GM23338 (cell line): Measurements from ENCODE around the gene FAM53B.

Experiments
- JUNB ChIP-seq: IDR thresholded peaks from one replicate; pipeline ENCODE4 v1.6.1; 2016; ENCODE audit warnings: antibody characterized with exemption; ENCODE audit not compliant: unreplicated experiment
- POLR2AphosphoS5 ChIP-seq: IDR thresholded peaks from 2 replicates; pipeline ENCODE4 v1.6.1; 2016; ENCODE audit warnings: antibody characterized with exemption, low read depth
- TF ChIP-seq, protein P1 (sequence below), 2 experiments: fragments of 200-600 bp in 1 of 2; sonication (generic) in 1 of 2; conservative IDR thresholded peaks; 2 replicates each; pipeline versions ENCODE4 v1.5.1 to v1.6.1; 2016 to 2017; ENCODE audit warnings: antibody characterized with exemption in 2 of 2, low read depth in 2 of 2, mild to moderate bottlenecking in 2 of 2, moderate library complexity in 1 of 2
- TF ChIP-seq, protein P2 (sequence below): IDR thresholded peaks from one replicate; pipeline ENCODE4 v1.6.1; 2018; ENCODE audit warnings: antibody characterized with exemption; ENCODE audit not compliant: unreplicated experiment

DNA sequence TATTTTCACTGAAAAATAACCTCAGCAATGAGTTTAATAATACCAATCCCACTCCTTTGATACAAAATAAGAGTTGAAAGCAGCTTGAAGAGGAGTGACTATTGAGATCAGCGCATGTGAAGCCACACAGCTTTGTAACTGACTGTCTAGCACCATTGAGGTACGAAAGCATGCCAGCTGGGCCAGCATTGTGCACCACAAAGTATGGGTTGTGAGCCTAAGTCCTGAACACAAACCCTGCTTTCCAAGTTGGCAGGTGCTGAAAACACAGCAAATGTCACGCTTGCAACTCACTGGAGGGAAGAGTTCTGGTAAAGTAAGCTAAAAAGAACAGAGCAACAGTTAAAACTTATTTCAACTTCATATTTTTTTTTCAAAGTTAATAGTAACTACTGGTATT, 4.0 kb upstream of the FAM53B start:
- TF ChIP-seq POLR2AphosphoS5 (no peak), JUNB (no peak)
- TF ChIP-seq, protein P1, sequence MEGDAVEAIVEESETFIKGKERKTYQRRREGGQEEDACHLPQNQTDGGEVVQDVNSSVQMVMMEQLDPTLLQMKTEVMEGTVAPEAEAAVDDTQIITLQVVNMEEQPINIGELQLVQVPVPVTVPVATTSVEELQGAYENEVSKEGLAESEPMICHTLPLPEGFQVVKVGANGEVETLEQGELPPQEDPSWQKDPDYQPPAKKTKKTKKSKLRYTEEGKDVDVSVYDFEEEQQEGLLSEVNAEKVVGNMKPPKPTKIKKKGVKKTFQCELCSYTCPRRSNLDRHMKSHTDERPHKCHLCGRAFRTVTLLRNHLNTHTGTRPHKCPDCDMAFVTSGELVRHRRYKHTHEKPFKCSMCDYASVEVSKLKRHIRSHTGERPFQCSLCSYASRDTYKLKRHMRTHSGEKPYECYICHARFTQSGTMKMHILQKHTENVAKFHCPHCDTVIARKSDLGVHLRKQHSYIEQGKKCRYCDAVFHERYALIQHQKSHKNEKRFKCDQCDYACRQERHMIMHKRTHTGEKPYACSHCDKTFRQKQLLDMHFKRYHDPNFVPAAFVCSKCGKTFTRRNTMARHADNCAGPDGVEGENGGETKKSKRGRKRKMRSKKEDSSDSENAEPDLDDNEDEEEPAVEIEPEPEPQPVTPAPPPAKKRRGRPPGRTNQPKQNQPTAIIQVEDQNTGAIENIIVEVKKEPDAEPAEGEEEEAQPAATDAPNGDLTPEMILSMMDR (conservative IDR thresholded peaks at IDR 0.05; ENCODE audit: low read depth in 2 of 2) = no peak
- TF ChIP-seq, protein P2, sequence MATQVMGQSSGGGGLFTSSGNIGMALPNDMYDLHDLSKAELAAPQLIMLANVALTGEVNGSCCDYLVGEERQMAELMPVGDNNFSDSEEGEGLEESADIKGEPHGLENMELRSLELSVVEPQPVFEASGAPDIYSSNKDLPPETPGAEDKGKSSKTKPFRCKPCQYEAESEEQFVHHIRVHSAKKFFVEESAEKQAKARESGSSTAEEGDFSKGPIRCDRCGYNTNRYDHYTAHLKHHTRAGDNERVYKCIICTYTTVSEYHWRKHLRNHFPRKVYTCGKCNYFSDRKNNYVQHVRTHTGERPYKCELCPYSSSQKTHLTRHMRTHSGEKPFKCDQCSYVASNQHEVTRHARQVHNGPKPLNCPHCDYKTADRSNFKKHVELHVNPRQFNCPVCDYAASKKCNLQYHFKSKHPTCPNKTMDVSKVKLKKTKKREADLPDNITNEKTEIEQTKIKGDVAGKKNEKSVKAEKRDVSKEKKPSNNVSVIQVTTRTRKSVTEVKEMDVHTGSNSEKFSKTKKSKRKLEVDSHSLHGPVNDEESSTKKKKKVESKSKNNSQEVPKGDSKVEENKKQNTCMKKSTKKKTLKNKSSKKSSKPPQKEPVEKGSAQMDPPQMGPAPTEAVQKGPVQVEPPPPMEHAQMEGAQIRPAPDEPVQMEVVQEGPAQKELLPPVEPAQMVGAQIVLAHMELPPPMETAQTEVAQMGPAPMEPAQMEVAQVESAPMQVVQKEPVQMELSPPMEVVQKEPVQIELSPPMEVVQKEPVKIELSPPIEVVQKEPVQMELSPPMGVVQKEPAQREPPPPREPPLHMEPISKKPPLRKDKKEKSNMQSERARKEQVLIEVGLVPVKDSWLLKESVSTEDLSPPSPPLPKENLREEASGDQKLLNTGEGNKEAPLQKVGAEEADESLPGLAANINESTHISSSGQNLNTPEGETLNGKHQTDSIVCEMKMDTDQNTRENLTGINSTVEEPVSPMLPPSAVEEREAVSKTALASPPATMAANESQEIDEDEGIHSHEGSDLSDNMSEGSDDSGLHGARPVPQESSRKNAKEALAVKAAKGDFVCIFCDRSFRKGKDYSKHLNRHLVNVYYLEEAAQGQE = no peak
